GM18505 (cell line): ENCODE measurements around the gene LRRK1.

ENCODE experiments used
- ATAC-seq: cut with Tn5 transposase; IDR thresholded peaks from one replicate; pipeline ENCODE4 v1.9.1; 2021; ENCODE audit not compliant: unreplicated experiment
- POLR2A ChIP-seq: IDR thresholded peaks from 4 replicates; pipeline ENCODE4 v1.6.1; 2011; ENCODE audit warnings: borderline replicate concordance; ENCODE audit not compliant: insufficient read depth, insufficient read length; ENCODE audit errors: extremely low read depth

Gene LRRK1

GRCh38 chr15:101115393-101115785 is 196.2 kb downstream of the LRRK1 start:
- TF ChIP-seq POLR2A, result no peak
- no peak for ATAC-seq

- no peak for ATAC-seq
- TF ChIP-seq POLR2A, result no peak
Observed at GRCh38 chr15:101115786-101116680, 196.9 kb downstream of the LRRK1 start.

GRCh38 chr15:101116681-101116976 is 197.5 kb downstream of the LRRK1 start:
- TF ChIP-seq POLR2A, result no peak
- ATAC-seq, result no peak

GRCh38 chr15:101118116-101118515 is 199.0 kb downstream of the LRRK1 start:
- no peak for TF ChIP-seq POLR2A
- no peak for ATAC-seq

- ATAC-seq, result no peak
- no peak for TF ChIP-seq POLR2A
Observed at GRCh38 chr15:101118615-101119014, 199.5 kb downstream of the LRRK1 start.

GRCh38 chr15:101119181-101119580 is 200.0 kb downstream of the LRRK1 start:
- ATAC-seq, result no peak
- TF ChIP-seq POLR2A, result no peak
